Measurements from ENCODE around the gene RNF14.
"Not testable (repeated sequence)": the region's sequence is repeated elsewhere in the genome, so short reads cannot be mapped to it uniquely, and the experiment has no call there.

RNF14 gene

GRCh38 chr5:141968914-141969608 is at the start of gene RNF14:
TSS of gene RNF14 (plus strand) at chr5:141969105. CDS start at chr5:141973589, 4,484 bp downstream.
- DNase-seq, result peak; percentile 94

GRCh38 chr5:141919218-141920119 is 49.4 kb upstream of the RNF14 start:
- DNase-seq, result no peak

GRCh38 chr5:141920771-141921170 is 48.1 kb upstream of the RNF14 start:
- no peak for DNase-seq

GRCh38 chr5:141922827-141923447 is 46.0 kb upstream of the RNF14 start:
- not testable (repeated sequence) for DNase-seq

- peak; percentile 89 for DNase-seq
Observed at GRCh38 chr5:141923448-141924313, 45.2 kb upstream of the RNF14 start, which contains the start of gene DELE1. TSS of gene DELE1 (plus strand) at chr5:141923871. CDS start at chr5:141923942, 71 bp downstream.

GRCh38 chr5:141926434-141926833 is 42.5 kb upstream of the RNF14 start:
- DNase-seq, result no peak

GRCh38 chr5:141928051-141928450 is 40.9 kb upstream of the RNF14 start:
- no peak for DNase-seq

- no peak for DNase-seq
Observed at GRCh38 chr5:141929398-141930058, 39.4 kb upstream of the RNF14 start.

GRCh38 chr5:141931694-141932093 is 37.2 kb upstream of the RNF14 start:
- DNase-seq, result no peak

- DNase-seq, result no peak
Observed at GRCh38 chr5:141933151-141933550, 35.8 kb upstream of the RNF14 start.

- no peak for DNase-seq
Observed at GRCh38 chr5:141934099-141934844, 34.6 kb upstream of the RNF14 start.

GRCh38 chr5:141935538-141935937 is 33.4 kb upstream of the RNF14 start:
- DNase-seq, result no peak

GRCh38 chr5:141940695-141941271 is 28.1 kb upstream of the RNF14 start:
- no peak for DNase-seq

- no peak for DNase-seq
Observed at GRCh38 chr5:141941307-141941706, 27.6 kb upstream of the RNF14 start.

GRCh38 chr5:141941779-141942178 is 27.1 kb upstream of the RNF14 start:
- DNase-seq, result no peak

- DNase-seq, result no peak
Observed at GRCh38 chr5:141942185-141942857, 26.6 kb upstream of the RNF14 start.

- DNase-seq, result no peak
Observed at GRCh38 chr5:141944076-141944475, 24.8 kb upstream of the RNF14 start.

- no peak for DNase-seq
Observed at GRCh38 chr5:141945511-141946051, 23.3 kb upstream of the RNF14 start.

- DNase-seq, result no peak
Observed at GRCh38 chr5:141947316-141947715, 21.6 kb upstream of the RNF14 start.

GRCh38 chr5:141948812-141949211 is 20.1 kb upstream of the RNF14 start:
- no peak for DNase-seq

Measured in CD4-positive, alpha-beta T cell treated with Interleukin-15 for 1 hour (primary cell).